ENCODE results near the gene CPA5.
"Not testable (repeated sequence)": the region's sequence is repeated elsewhere in the genome, so short reads cannot be mapped to it uniquely, and the experiment has no call there.

The CPA5 gene, protein sequence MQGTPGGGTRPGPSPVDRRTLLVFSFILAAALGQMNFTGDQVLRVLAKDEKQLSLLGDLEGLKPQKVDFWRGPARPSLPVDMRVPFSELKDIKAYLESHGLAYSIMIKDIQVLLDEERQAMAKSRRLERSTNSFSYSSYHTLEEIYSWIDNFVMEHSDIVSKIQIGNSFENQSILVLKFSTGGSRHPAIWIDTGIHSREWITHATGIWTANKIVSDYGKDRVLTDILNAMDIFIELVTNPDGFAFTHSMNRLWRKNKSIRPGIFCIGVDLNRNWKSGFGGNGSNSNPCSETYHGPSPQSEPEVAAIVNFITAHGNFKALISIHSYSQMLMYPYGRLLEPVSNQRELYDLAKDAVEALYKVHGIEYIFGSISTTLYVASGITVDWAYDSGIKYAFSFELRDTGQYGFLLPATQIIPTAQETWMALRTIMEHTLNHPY

DNA sequence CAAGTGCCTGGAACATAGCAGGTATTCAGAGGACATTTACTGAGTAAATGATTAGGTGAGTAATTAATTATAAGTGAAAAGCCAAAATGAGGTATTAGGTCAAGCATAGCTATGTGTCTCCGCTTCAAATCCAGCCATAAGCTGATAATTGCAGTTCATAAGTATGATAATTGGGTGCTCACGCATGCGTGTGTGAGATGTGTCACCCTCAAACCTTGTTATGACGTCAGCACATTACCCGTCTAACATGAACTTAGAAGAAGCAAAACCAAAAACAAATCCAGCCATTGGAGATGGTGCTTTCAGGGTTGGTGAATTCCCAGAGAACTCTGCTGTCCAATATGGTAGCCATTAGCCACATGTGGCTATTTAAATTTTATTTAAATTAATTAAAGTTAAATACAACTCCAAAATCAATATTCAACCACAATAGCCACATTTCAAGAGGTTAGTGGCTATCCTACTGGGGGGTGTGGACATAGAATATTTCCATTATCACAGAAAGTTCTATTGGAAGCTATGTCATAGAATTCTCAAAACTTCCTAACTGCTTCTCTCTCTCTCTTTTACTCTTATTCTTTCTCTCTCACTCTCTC is at the start of gene CPA5:
Gene CPA5 (plus strand): TSS at position 546 of the 596 bp plus-strand sequence. CDS start 1,670 bp downstream, outside the sequence.
- DNase-seq (ENCODE audit: low read depth in 2 of 2): no peak

DNA sequence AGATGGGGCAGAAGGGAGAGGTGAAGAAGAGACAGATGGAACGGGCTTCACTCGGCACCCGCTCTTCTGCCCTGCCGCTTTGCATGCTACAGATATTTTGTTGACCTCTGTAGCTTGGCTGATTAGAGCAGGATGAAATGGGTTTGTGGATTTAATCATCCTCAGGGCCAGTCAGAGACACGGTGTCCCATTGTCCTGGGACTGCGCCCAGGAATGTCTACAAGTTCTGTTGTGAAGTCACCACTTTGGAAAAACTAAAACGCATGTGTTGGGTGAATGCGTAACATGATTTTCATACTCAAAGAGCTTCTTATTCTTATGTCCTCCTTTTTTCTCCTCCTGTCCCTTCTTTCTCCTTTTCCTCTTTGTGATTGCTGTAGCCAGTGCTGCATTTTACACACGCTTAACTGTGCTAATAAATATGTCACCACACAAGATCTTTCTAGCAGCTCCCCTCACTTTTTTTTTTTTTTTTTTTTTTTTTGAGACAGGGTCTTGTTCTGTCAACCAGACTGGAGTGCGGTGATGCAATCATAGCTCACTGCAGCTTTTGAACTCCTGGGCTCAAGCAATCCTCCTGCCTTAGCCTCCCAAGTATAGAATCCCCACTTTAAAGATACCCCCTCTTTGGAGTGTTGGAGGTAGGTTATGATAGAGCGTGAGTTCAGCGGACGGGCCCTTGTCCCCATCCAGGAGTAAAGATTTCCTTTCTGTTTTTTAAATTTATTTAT is 48.2 kb upstream of the CPA5 start:
- DNase-seq (ENCODE audit: low read depth in 2 of 2): no peak

DNA sequence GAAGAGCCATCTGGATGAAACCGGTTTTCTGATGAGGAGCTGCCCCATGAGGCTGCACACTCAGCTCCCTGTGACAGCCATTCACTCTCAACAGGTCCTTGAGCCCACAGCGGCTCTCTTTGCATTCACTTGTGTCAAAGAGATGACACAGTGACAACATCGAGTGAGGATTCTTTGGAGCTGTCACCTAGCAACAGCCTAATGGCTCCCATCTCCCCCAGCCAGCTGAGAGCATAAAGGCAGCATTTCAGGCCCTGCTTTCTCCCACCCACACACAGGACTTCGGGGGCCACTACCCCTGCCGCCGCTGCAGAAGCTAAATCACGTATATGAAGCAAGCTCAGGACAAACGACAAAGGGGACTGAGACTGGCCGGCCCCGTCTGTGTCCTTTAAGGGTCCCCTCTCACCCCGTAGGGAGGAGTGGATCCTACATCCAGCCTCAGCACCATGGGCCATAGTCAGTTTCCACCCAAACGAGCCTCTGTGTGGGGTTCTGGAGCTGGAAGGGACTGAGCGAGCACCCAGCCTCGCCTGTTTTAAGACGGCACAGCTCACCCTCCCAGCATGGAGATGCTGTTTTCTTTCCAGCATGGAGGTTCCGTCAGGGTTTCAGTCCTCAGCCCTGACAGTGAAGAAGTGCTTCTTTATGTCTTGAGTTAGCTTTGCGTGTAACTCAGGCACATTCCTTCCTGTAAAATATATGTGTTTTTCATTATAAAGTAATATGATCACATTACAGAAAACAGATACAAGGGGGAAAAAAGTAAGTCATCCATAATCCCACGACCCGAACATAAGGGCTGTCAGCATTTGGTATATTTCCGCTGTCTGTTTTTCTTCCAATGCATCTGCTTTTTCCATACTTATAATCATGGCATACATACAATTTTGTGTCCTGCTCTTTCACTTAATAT is 46.7 kb upstream of the CPA5 start:
- DNase-seq (ENCODE audit: low read depth in 2 of 2): peak; percentile 81 to 83

DNA sequence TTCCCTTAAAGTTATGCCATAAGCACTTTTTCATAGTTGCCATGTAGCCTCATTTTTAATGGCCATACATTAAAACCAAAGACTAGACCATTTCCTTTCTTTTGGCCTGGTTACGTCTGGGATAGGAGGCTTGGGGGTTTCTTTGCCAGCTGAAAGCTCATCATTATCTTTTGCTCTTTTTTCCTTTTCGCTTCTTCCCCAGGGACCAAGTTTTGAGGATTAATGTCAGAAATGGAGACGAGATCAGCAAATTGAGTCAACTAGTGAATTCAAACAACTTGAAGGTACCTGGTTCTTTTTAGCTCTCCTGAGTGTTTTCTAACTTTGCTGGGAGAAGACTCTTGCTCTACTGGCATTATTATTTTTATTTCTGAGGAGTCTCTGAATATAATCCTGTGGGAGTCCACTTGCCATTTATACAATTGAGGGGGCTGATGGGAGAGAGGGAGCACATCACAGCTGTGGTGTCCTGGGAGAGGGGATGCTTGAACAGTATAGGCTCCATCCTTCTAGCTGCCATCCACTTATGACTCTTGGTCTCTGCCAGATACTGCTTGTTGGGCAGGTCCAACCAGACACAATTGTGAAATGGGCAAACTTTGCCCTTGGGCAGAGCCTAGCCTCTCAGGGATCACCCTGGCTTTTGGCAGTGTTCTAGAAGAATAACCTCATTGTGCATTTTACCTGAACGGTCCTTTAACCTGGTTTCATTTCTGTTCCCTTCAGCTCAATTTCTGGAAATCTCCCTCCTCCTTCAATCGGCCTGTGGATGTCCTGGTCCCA is 45.9 kb upstream of the CPA5 start:
- DNase-seq (ENCODE audit: low read depth in 2 of 2): no peak

DNA sequence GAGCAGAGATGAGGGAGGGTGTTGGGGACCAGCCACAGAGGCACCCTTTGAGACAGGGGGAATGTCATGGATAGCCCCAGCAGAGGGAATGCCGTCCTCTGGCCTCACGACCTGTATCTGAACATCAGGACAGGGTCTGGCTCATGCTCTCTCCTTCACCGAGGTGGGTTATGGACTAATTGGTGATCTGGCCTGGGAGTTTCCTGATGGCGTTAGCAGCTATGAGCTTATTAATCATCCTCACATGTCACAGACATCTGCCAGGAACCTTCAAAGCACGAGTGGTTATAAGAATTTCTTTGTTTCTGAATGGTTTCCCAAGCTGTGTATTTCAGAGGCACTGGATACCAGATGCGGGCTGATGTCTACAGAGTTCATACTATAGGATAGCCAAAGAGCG is 44.8 kb upstream of the CPA5 start:
- peak in 1 of 2 experiments; percentile 34 for DNase-seq (ENCODE audit: low read depth in 2 of 2)

DNA sequence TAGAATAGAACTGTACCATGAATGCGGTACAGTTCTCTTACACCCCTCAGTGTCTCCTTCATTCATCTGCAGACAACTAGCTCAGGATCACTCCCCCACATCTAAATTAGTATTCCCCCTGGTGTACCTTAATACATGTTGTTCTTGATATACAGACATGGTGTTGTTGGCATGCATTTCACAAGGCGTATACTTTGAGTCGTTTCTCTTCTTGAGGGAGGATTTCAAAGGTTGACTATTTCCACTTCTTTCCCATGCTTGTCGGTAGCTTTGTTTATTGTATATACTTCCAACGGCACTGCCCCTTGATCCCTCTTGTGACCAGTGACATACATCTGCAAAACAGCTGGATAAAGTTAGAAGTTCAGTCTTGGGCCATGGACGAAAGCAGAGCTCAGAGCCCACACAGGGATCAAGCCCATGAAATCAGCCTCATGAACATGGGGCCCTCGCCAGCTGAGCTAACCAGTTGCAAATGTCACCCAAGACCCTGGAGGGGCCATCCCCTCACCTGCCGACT is 43.1 kb upstream of the CPA5 start:
- DNase-seq (ENCODE audit: low read depth in 2 of 2): no peak

DNA sequence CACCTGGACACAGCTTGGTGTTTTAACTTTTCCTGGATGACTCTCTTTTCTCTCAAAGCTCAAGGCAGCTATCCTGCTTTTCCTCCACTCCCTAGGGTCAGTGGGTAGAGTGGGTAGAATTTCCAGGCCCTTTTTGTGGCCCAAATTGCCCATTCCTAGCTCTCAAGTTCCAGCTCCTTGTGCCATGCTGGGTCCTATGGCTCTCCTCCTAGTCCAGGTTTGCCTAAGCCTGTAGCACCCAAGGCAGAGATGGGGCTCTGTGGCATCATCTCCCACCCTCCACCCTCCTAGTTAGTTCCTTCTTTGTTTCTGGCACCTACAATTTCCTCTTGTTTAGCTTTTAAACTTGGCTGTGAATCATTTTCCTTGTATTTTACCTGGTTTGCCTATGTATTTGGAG is 42.0 kb upstream of the CPA5 start:
- no peak for DNase-seq (ENCODE audit: low read depth in 2 of 2)

DNA sequence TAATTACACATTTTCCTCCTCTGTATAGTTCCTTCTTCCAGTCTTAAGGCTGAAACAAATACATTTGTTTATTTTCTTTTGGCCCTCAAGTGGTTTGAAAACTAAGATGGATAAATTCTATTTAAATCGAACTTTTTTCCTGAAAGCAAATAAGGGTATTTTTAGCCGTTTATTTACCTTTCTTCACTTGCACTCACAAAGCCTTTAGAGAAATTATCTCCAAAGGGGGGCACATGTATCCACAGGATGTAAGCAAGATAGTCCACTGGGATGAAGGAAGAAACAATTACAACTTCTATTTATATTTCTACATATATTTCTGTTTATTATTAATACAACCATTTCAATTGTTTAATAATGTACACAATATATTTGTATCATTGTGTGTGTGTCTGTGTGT is 41.5 kb upstream of the CPA5 start:
- no peak for DNase-seq (ENCODE audit: low read depth in 2 of 2)

DNA sequence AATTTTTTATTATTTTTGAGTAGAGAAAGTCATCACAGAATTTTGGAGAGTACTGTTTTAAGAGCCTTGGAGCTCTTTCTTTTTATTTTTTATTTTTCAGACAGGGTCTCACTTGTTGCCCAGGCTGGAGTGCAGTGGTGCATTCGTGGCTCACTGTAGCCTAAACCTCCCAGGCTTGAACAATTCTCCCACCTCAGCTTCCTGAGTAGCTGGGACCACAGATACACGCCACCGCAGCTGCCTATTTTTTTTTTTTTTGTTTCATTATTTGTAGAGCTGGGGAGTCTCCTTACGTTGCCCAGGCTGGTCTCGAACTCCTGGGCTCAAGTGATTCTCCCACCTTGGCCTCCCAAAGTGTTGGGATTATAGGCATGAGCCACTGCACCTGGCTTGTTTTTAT is 41.1 kb upstream of the CPA5 start:
- DNase-seq (ENCODE audit: low read depth in 2 of 2): no peak

DNA sequence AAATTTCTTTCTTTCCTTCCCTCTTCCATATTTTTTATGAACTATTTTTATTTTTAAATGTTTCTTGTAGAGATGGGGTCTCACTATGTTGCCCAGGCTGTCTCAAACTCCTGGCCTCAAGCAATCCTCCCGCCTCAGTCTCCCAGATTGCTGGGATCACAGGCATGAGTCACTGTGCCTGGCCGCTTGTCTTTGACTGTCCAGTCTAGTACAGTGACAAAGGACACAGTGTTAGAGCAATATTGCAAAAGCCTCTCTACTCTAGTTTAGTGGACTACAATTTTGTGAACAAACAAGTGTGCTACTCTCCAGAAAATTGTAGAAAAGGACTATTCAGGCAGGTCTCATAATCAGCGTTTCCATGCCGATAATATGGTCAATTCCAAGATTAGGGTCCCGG is 40.6 kb upstream of the CPA5 start:
- DNase-seq (ENCODE audit: low read depth in 2 of 2): no peak

DNA sequence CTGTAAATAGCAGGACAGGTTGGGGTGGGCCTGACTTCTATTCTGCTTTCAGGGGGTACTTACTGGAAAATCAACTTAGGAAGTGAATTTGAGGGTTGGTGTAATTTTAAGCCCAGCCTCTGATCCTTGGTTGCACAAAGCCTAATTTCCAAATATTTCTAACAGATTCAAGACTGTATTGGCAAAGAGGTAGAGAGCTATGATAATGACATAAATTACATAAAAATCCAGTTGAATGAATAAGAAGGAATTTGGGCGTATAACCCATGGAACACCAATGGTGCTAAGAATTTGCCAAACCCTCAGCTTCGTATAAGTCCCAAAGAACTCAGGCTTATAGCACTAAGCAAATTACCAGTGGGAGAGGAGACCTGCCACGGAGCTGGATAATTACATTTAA is 39.7 kb upstream of the CPA5 start:
- DNase-seq (ENCODE audit: low read depth in 2 of 2): no peak

DNA sequence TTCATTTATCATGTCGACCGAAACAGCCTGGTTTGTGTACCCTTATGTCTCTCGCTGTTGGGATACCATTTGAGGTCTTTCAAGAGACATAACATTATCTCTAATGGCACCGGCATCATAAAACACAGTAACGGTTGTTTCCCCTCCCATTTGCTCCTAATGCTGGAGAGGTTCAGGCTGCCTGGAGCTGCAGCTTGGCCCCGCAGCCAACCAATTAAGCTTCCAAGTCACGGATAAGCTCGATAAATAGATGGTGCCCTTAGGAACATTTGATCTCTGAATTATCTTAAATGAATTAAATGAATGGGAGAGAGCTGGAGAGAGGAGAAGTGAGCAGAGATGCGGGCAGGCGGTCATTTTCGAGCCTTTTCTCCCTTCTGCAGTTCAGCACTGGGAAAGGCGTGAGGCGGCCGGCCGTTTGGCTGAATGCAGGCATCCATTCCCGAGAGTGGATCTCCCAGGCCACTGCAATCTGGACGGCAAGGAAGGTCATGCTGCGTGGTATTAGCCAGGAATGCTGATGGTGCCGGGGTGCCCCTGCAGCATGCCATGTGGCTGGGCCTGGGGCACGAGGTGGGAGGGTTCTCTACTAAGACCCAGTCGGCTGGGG is 39.1 kb upstream of the CPA5 start:
- no peak for DNase-seq (ENCODE audit: low read depth in 2 of 2)

DNA sequence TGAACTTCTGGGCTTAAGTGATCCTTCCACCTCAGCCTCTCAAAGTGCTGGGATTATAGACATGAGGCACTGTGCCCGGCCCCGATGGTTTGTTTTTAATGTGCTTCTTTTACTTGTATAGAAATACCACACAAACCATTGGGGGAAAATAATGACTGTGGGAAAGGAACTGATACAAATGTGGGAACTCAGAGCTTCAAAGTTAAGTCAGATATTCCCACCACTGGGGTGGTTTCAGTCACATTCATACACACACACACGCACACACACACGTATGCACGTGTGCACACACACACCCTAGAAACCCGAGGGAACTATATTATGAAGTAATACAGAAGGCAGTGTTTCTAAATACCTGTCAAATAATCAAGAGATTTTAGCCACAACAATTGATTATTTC is 34.6 kb upstream of the CPA5 start:
- no peak for DNase-seq (ENCODE audit: low read depth in 2 of 2)

DNA sequence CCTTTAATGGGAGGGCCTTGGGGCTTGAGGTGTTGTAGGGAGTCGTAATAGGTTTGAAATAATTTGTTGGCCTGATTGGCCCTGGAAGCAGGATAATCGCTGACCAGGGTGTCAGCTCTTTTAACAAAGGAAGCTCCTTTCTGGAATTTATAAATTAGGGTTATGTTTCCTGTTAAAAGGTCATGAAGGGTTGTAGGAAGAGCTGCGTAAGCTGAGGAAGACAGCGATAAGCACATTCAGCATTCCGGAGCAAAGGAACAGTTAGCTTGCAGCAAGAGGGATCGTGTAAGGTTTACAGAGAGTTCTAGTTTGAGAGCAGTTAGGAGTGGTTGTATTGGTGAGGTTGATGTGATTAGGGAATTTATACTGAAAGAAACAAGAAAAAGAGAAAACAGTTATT is 30.3 kb upstream of the CPA5 start:
- no peak for DNase-seq (ENCODE audit: low read depth in 2 of 2)

DNA sequence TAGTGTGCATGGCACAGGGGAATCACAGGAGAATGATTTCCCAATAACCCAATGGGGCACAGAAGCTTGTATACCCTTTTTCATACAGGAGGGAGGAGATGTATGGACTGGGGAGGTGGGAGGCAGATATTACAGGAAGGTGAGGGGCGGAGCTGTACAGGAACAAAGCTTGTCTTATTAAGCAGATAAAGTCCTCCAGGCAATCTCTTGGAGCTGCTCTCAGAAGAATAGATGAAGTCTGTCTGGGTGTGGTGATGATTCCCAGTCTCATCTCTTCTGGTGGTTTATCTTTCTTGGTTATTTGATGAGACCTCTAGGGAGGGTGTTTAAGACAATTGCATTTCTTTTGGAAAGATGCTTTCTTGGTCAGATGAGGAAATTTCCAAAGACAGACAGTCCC is 25.1 kb upstream of the CPA5 start:
- no peak for DNase-seq (ENCODE audit: low read depth in 2 of 2)

DNA sequence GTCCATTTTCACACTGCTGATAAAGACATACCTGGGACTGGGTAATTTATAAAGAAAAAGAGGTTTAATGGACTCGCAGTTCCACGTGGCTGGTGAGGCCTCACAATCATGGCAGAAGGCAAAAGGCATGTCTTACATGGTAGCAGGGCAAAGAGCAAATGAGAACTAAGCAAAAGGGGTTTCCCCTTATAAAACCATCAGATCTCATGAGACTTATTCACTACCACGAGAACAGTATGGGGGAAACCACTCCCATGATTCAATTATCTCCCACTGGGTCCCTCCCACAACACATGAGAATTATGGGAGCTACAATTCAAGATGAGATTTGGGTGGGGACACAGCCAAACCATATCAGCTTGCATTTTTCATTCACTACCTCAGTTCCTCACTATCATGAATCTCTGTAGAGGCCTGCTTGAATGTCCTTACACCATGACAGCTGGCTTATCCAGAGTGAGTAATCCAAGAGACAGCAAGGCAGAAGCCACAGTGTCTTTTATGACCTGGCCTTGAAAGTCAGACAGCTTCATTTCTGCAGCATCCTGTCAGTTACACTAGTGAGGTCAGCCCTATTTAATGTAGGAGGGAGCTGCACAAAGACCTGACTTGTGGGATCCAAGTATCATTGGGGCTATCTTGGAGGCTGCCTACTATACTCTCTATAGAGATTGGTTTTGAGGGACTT is 22.9 kb upstream of the CPA5 start:
- DNase-seq (ENCODE audit: low read depth in 2 of 2): not testable (repeated sequence)

DNA sequence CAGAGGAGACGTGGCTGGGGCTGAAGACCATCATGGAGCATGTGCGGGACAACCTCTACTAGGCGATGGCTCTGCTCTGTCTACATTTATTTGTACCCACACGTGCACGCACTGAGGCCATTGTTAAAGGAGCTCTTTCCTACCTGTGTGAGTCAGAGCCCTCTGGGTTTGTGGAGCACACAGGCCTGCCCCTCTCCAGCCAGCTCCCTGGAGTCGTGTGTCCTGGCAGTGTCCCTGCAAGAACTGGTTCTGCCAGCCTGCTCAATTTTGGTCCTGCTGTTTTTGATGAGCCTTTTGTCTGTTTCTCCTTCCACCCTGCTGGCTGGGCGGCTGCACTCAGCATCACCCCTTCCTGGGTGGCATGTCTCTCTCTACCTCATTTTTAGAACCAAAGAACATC is 22.0 kb upstream of the CPA5 start:
- no peak for DNase-seq (ENCODE audit: low read depth in 2 of 2)

DNA sequence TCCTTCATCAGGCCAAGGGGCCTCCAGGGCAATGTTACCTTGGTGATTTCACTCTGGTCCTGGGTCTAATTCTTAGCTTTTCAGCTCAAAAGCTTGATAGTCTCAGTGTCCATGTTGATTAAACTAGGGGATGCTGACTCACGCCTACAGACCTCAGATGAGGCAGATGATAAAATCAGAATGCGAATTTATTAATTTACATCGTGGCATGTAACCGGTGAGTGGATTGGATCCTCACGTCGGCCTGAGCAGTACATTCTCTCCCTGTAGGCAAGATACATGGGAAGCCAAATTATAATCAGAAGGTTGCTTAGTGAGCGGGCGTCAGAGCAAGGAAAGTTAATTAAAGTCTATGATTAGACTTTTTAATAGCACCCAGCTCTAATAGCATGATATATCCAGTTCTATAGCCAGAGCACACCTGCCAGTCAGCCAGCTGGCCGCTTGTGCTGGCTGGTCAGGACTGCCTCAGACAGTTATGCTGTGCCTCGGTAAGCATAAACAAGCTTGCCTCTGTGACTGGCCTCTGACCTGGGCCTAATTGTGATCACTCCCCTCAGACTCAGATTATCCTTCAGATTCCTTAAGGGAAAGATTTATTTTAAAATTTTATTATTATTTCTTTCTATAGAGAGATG is 20.2 kb upstream of the CPA5 start:
- DNase-seq (ENCODE audit: low read depth in 2 of 2): no peak

DNA sequence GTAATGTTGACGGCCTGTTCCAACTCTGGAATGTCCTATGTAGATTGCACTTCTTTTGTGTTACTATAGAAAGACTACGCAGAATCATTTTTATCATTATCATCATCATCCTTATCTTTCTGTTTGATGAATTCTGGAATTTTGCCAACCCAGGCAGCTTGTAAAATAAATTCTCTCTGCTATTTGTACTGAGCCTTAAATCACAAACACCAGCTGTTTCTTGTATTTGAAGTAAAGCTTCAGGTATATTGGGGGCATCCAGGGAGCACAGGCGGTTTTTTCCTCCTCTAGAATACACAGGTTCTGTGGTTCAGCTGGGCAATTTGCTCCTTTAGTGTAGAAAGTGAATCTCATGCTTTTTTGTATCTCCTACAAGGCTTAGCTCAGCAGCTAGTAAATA is 14.9 kb upstream of the CPA5 start:
- no peak for DNase-seq (ENCODE audit: low read depth in 2 of 2)
